Thyroid gland (tissue), 4 donors: ENCODE results near the gene NAV2.

Experiments used
- POLR2A ChIP-seq, 2 donors: fragments of 450-650 bp; IDR thresholded peaks; one replicate each; pipeline ENCODE4 v1.6.1; 2017; ENCODE audit warnings: antibody characterized with exemption in 2 of 2, mild to moderate bottlenecking in 2 of 2, moderate library complexity in 1 of 2
- TF ChIP-seq, protein P1 (sequence below), 6 experiments: fragments of 200-600 bp in 3 of 6; fragments of 450-650 bp in 3 of 6; sonication (generic) in 3 of 6; IDR thresholded peaks; one replicate each; pipeline ENCODE4 v1.5.1; 2016 to 2019; ENCODE audit warnings: antibody characterized with exemption in 6 of 6, mild to moderate bottlenecking in 2 of 6, inconsistent platforms in 1 of 6, moderate library complexity in 1 of 6

DNA sequence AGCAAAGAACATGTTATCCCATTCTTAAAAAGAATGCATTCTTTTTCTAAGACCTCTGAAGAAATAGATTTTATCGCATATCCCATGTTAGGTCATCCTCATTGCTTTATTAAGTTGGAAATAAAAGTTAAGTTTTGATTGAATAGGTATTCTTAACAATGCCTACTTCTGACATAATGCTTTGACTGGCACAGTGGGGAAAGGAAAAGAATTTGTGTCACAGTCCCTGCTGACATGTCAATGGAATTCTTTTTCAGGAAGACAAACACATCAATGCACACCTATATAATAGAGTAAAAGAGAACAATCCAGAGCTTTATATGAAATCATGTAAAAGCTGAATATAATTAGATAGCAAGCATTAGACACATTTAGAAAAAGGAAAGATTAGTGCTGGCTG is 341.9 kb downstream of the NAV2 start:
- TF ChIP-seq, protein P1, sequence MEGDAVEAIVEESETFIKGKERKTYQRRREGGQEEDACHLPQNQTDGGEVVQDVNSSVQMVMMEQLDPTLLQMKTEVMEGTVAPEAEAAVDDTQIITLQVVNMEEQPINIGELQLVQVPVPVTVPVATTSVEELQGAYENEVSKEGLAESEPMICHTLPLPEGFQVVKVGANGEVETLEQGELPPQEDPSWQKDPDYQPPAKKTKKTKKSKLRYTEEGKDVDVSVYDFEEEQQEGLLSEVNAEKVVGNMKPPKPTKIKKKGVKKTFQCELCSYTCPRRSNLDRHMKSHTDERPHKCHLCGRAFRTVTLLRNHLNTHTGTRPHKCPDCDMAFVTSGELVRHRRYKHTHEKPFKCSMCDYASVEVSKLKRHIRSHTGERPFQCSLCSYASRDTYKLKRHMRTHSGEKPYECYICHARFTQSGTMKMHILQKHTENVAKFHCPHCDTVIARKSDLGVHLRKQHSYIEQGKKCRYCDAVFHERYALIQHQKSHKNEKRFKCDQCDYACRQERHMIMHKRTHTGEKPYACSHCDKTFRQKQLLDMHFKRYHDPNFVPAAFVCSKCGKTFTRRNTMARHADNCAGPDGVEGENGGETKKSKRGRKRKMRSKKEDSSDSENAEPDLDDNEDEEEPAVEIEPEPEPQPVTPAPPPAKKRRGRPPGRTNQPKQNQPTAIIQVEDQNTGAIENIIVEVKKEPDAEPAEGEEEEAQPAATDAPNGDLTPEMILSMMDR (IDR thresholded peaks at IDR 0.05) = no peak
- no peak for TF ChIP-seq POLR2A (IDR thresholded peaks at IDR 0.05)
